ENCODE measurements around the gene ANKRD39. TPM values are rescaled to one million over a fixed set of nuclear protein-coding genes. Genes with fewer than 3 reads are reported as not detected.

ANKRD39 gene
- total and polyA plus RNA-seq, 4 donors = 10.0 to 20.5 (median 13.3) TPM

GRCh38 chr2:96869281-96869821, 11.5 kb upstream of the ANKRD39 start:
- H3K27me3 ChIP-seq (ENCODE audit: control insufficient read depth in 1 of 2, insufficient read depth in 2 of 2, low read length in 1 of 2) = no peaks in the 10 kb centered on the region
- 1 to 2% methylated on average over 30 to 64 of the region's 64 CpGs for WGBS, 2 donors
- H3K4me3 ChIP-seq (ENCODE audit: low read length in 2 of 2) = peak overlapping the region; percentile 89 to 96
- H3K27ac ChIP-seq (ENCODE audit: low read depth in 1 of 2, low read length in 2 of 2) = peak overlapping the region; percentile 85 to 96
- H3K4me1 ChIP-seq (ENCODE audit: control insufficient read depth in 1 of 2, insufficient read depth in 2 of 2, low read length in 2 of 2) = no peaks in the 10 kb centered on the region
- peaks cover 0 to 7% of the 10 kb centered on the region in 2 donors for H3K36me3 ChIP-seq (ENCODE audit: control insufficient read depth in 1 of 2, insufficient read depth in 2 of 2, low read length in 1 of 2)
- H3K9me3 ChIP-seq (ENCODE audit: control insufficient read depth, low read length) = no peaks in the 10 kb centered on the region
- ATAC-seq (ENCODE audit: low FRiP score) = peak; percentile 77
- intact Hi-C loops (cut with DNase I) = loop anchor here (1.0 to 2.0 kb wide), 2 partner anchors 17 to 38 kb away; no protein-coding TSS in a partner anchor
- DNase-seq = peak; percentile 92 to 95

- intact Hi-C loops (cut with DNase I) = loop anchor here (1.0 to 2.0 kb wide), 2 partner anchors 18 to 39 kb away; no protein-coding TSS in a partner anchor
- 0 to 1% methylated on average over 59 to 76 of the region's 76 CpGs for WGBS, 2 donors
- peak; percentile 83 for ATAC-seq (ENCODE audit: low FRiP score)
- no peaks in the 10 kb centered on the region for H3K9me3 ChIP-seq (ENCODE audit: control insufficient read depth, low read length)
- H3K4me3 ChIP-seq (ENCODE audit: low read length in 2 of 2) = peak overlapping the region; percentile 89 to 96
- peak; percentile 94 to 95 for DNase-seq
- H3K4me1 ChIP-seq (ENCODE audit: control insufficient read depth in 1 of 2, insufficient read depth in 2 of 2, low read length in 2 of 2) = no peaks in the 10 kb centered on the region
- no peaks in the 10 kb centered on the region for H3K27me3 ChIP-seq (ENCODE audit: control insufficient read depth in 1 of 2, insufficient read depth in 2 of 2, low read length in 1 of 2)
- peak overlapping the region; percentile 81 to 84 for H3K27ac ChIP-seq (ENCODE audit: low read depth in 1 of 2, low read length in 2 of 2)
- H3K36me3 ChIP-seq (ENCODE audit: control insufficient read depth in 1 of 2, insufficient read depth in 2 of 2, low read length in 1 of 2) = peaks cover 0 to 11% of the 10 kb centered on the region in 2 donors
These were observed 10.9 kb upstream of the ANKRD39 start for GRCh38 chr2:96868555-96869280.

GRCh38 chr2:96867756-96868554, 10.1 kb upstream of the ANKRD39 start:
- WGBS, 2 donors = 3 to 4% methylated on average over 27 of the region's 27 CpGs
- ATAC-seq (ENCODE audit: low FRiP score) (no peak), DNase-seq (peak in 1 of 2 donors; percentile 52)
- peak overlapping the region; percentile 89 to 96 for H3K4me3 ChIP-seq (ENCODE audit: low read length in 2 of 2)
- no peaks in the 10 kb centered on the region for H3K27me3 ChIP-seq (ENCODE audit: control insufficient read depth in 1 of 2, insufficient read depth in 2 of 2, low read length in 1 of 2)
- no peaks in the 10 kb centered on the region for H3K9me3 ChIP-seq (ENCODE audit: control insufficient read depth, low read length)
- intact Hi-C loops (cut with DNase I) = loop anchor here in 1 of 2 donors (2.0 kb wide), 1 partner anchor 19 kb away; no protein-coding TSS in a partner anchor
- peaks cover 0 to 15% of the 10 kb centered on the region in 2 donors for H3K36me3 ChIP-seq (ENCODE audit: control insufficient read depth in 1 of 2, insufficient read depth in 2 of 2, low read length in 1 of 2)
- no peaks in the 10 kb centered on the region for H3K4me1 ChIP-seq (ENCODE audit: control insufficient read depth in 1 of 2, insufficient read depth in 2 of 2, low read length in 2 of 2)
- H3K27ac ChIP-seq (ENCODE audit: low read depth in 1 of 2, low read length in 2 of 2) = peak overlapping the region in 1 of 2 donors; percentile 9

- 47 to 49% methylated on average over 22 of the region's 22 CpGs for WGBS, 2 donors
These were observed 9.4 kb upstream of the ANKRD39 start for GRCh38 chr2:96866986-96867755.

GRCh38 chr2:96866586-96866985, 8.8 kb upstream of the ANKRD39 start:
- H3K27ac ChIP-seq (ENCODE audit: low read depth in 1 of 2, low read length in 2 of 2) = no peak overlapping the region
- H3K9me3 ChIP-seq (ENCODE audit: control insufficient read depth, low read length) = no peaks in the 10 kb centered on the region
- no peak for ATAC-seq (ENCODE audit: low FRiP score)
- peaks cover 0 to 17% of the 10 kb centered on the region in 2 donors for H3K36me3 ChIP-seq (ENCODE audit: control insufficient read depth in 1 of 2, insufficient read depth in 2 of 2, low read length in 1 of 2)
- H3K4me1 ChIP-seq (ENCODE audit: control insufficient read depth in 1 of 2, insufficient read depth in 2 of 2, low read length in 2 of 2) = no peaks in the 10 kb centered on the region
- H3K27me3 ChIP-seq (ENCODE audit: control insufficient read depth in 1 of 2, insufficient read depth in 2 of 2, low read length in 1 of 2) = no peaks in the 10 kb centered on the region
- intact Hi-C loops (cut with DNase I) = no loop called here
- no peak overlapping the region for H3K4me3 ChIP-seq (ENCODE audit: low read length in 2 of 2)
- no peak for DNase-seq
- WGBS, 2 donors = 64 to 77% methylated on average over 8 of the region's 8 CpGs

More at GRCh38 chr2:96866986-96867755, 9.4 kb upstream of the ANKRD39 start:
- ATAC-seq (ENCODE audit: low FRiP score) (no peak), DNase-seq (no peak)
- Histone ChIP-seq H3K4me3 (ENCODE audit: low read length in 2 of 2) (no peak overlapping the region), H3K36me3 (ENCODE audit: control insufficient read depth in 1 of 2, insufficient read depth in 2 of 2, low read length in 1 of 2) (peaks cover 0 to 15% of the 10 kb centered on the region in 2 donors), H3K27me3 (ENCODE audit: control insufficient read depth in 1 of 2, insufficient read depth in 2 of 2, low read length in 1 of 2) (no peaks in the 10 kb centered on the region), H3K27ac (ENCODE audit: low read depth in 1 of 2, low read length in 2 of 2) (no peak overlapping the region), H3K9me3 (ENCODE audit: control insufficient read depth, low read length) (no peaks in the 10 kb centered on the region), H3K4me1 (ENCODE audit: control insufficient read depth in 1 of 2, insufficient read depth in 2 of 2, low read length in 2 of 2) (no peaks in the 10 kb centered on the region)
- intact Hi-C loops (cut with DNase I) = no loop called here

- no peaks in the 10 kb centered on the region for H3K27me3 ChIP-seq (ENCODE audit: control insufficient read depth in 1 of 2, insufficient read depth in 2 of 2, low read length in 1 of 2)
- WGBS, 2 donors = 71 to 74% methylated on average over 13 to 14 of the region's 14 CpGs
- no peaks in the 10 kb centered on the region for H3K9me3 ChIP-seq (ENCODE audit: control insufficient read depth, low read length)
- H3K36me3 ChIP-seq (ENCODE audit: control insufficient read depth in 1 of 2, insufficient read depth in 2 of 2, low read length in 1 of 2) = peaks cover 0 to 20% of the 10 kb centered on the region in 2 donors
- intact Hi-C loops (cut with DNase I) = no loop called here
- H3K4me1 ChIP-seq (ENCODE audit: control insufficient read depth in 1 of 2, insufficient read depth in 2 of 2, low read length in 2 of 2) = no peaks in the 10 kb centered on the region
- ATAC-seq (ENCODE audit: low FRiP score) (no peak), DNase-seq (peak in 1 of 2 donors; percentile 45)
- no peak overlapping the region for H3K4me3 ChIP-seq (ENCODE audit: low read length in 2 of 2)
- no peak overlapping the region for H3K27ac ChIP-seq (ENCODE audit: low read depth in 1 of 2, low read length in 2 of 2)
These were observed 8.3 kb upstream of the ANKRD39 start for GRCh38 chr2:96866149-96866548.

GRCh38 chr2:96865654-96866053, 7.8 kb upstream of the ANKRD39 start:
- Histone ChIP-seq H3K4me3 (ENCODE audit: low read length in 2 of 2) (no peak overlapping the region), H3K27ac (ENCODE audit: low read depth in 1 of 2, low read length in 2 of 2) (no peak overlapping the region), H3K9me3 (ENCODE audit: control insufficient read depth, low read length) (no peaks in the 10 kb centered on the region), H3K27me3 (ENCODE audit: control insufficient read depth in 1 of 2, insufficient read depth in 2 of 2, low read length in 1 of 2) (no peaks in the 10 kb centered on the region), H3K36me3 (ENCODE audit: control insufficient read depth in 1 of 2, insufficient read depth in 2 of 2, low read length in 1 of 2) (peaks cover 0 to 22% of the 10 kb centered on the region in 2 donors), H3K4me1 (ENCODE audit: control insufficient read depth in 1 of 2, insufficient read depth in 2 of 2, low read length in 2 of 2) (no peaks in the 10 kb centered on the region)
- intact Hi-C loops (cut with DNase I) = no loop called here
- ATAC-seq (ENCODE audit: low FRiP score) (no peak), DNase-seq (no peak)
- 73% methylated on average over 16 of the region's 16 CpGs for WGBS, 2 donors
